ENCODE measurements around the gene KRT32.

KRT32 gene

GRCh38 chr17:41466988-41467387 lies at the start of gene KRT32:
KRT32 (minus strand) TSS chr17:41467386; CDS start chr17:41467325, 61 bp downstream.
- DNase-seq: no peak

GRCh38 chr17:41516830-41517283 lies 49.7 kb upstream of the KRT32 start:
- DNase-seq: no peak

GRCh38 chr17:41516147-41516829 lies 49.1 kb upstream of the KRT32 start:
- DNase-seq: no peak

GRCh38 chr17:41513168-41513547 lies 46.0 kb upstream of the KRT32 start:
- DNase-seq: no peak

GRCh38 chr17:41512546-41513167 lies 45.5 kb upstream of the KRT32 start:
- DNase-seq: no peak

GRCh38 chr17:41511716-41512115 lies 44.5 kb upstream of the KRT32 start:
- DNase-seq: no peak

GRCh38 chr17:41511116-41511515 lies 43.9 kb upstream of the KRT32 start:
- no peak for DNase-seq

- no peak for DNase-seq
These were observed 43.3 kb upstream of the KRT32 start for GRCh38 chr17:41510251-41511065.

GRCh38 chr17:41507315-41507880 lies 40.2 kb upstream of the KRT32 start:
- DNase-seq: no peak

GRCh38 chr17:41505809-41506767 lies 38.9 kb upstream of the KRT32 start:
- no peak for DNase-seq

GRCh38 chr17:41505007-41505808 lies 38.0 kb upstream of the KRT32 start, which contains the start of gene KRT13:
KRT13 (minus strand) TSS chr17:41505612; CDS start chr17:41505550, 62 bp downstream.
- DNase-seq: no peak

- no peak for DNase-seq
These were observed 37.2 kb upstream of the KRT32 start for GRCh38 chr17:41504246-41504977.

- DNase-seq: no peak
These were observed 36.0 kb upstream of the KRT32 start for GRCh38 chr17:41503202-41503601.

GRCh38 chr17:41500131-41500911 lies 33.1 kb upstream of the KRT32 start:
- no peak for DNase-seq

GRCh38 chr17:41499714-41500113 lies 32.5 kb upstream of the KRT32 start:
- DNase-seq: no peak

GRCh38 chr17:41498276-41498675 lies 31.1 kb upstream of the KRT32 start:
- no peak for DNase-seq

GRCh38 chr17:41496803-41497484 lies 29.8 kb upstream of the KRT32 start:
- peak; percentile 77 for DNase-seq

GRCh38 chr17:41494524-41494923 lies 27.3 kb upstream of the KRT32 start:
- DNase-seq: no peak

GRCh38 chr17:41492771-41493170 lies 25.6 kb upstream of the KRT32 start:
- no peak for DNase-seq

Measured in NCI-H1436 treated with DMSO at 0.1 percent for 48 hours (cell line).